HepG2 (cell line): ENCODE results near the gene SERINC4. TPM values are rescaled to one million over a fixed set of nuclear protein-coding genes. Genes with fewer than 3 reads are reported as not detected.

Experiments used
- HOXD1 ChIP-seq: sonication (generic); formaldehyde crosslinking; IDR thresholded peaks from 2 replicates; pipeline ENCODE4 v1.5.0; 2020; ENCODE audit warnings: missing genetic modification reagents
- RERE ChIP-seq: IDR thresholded peaks from 2 replicates; pipeline ENCODE4 v1.6.1; 2016; ENCODE audit warnings: low read depth, missing genetic modification reagents, missing compliant biosample characterization
- THAP8 ChIP-seq: sonication (generic); formaldehyde crosslinking; IDR thresholded peaks from 2 replicates; pipeline ENCODE4 v1.5.1; 2020; ENCODE audit warnings: missing genetic modification reagents, mild to moderate bottlenecking, borderline replicate concordance
- ZNF550 ChIP-seq: sonication (generic); formaldehyde crosslinking; IDR thresholded peaks from 2 replicates; pipeline ENCODE4 v1.4.0; 2020; ENCODE audit warnings: mild to moderate bottlenecking, missing genetic modification reagents, borderline replicate concordance
- ZNF556 ChIP-seq: sonication (generic); formaldehyde crosslinking; IDR thresholded peaks from 2 replicates; pipeline ENCODE4 v1.4.0; 2020; ENCODE audit warnings: mild to moderate bottlenecking, missing genetic modification reagents, borderline replicate concordance
- polyA plus RNA-seq, 8 experiments: library from polyadenylated mRNA; depleted of rRNA in 3 of 8; stranded (reverse) in 7 of 8; unstranded in 1 of 8; fragments of >200 nt; fragmentation: Illumina TruSeq in 4 of 8; extraction: Trizol in 4 of 8; gene quantifications; 2 replicates each; pipeline versions ENCODE4 v1.2.1 to v1.2.3, GENCODE V29; 2011 to 2016; ENCODE audit warnings: low read depth in 4 of 8, missing spikeins in 1 of 8, mixed read lengths in 1 of 8; ENCODE audit not compliant: insufficient read depth in 1 of 8
- total RNA-seq, 5 experiments: library from RNA; depleted of rRNA; stranded (reverse); fragments of >200 nt; fragmentation: Illumina TruSeq; extraction: Trizol; gene quantifications; 2 replicates each; pipeline ENCODE4 v1.2.3, GENCODE V29; 2016; ENCODE audit warnings: low read depth in 1 of 5

The SERINC4 gene
- total and polyA plus RNA-seq, 2 of the 13 experiments (the other 11 are each of a cell fraction or from before 2014, with no cell fraction given) = not detected

GRCh38 chr15:43791993-43792760, 7.8 kb downstream of the SERINC4 start, which contains the start of gene SERF2 (continued):
- TF ChIP-seq RERE (CRISPR knock-in tag) (no peak), ZNF550 (CRISPR knock-in tag) (no peak), HOXD1 (CRISPR knock-in tag) (no peak; the same call in 1 of the 2 replicates), ZNF556 (CRISPR knock-in tag) (no peak), THAP8 (CRISPR knock-in tag) (no peak)
- TF ChIP-seq, all 625 proteins: peak for 230
